Liver (tissue), 3 donors: Measurements from ENCODE around the gene GPHA2.

Experiments used
- CTCF ChIP-seq: fragments of 150-350 bp; IDR thresholded peaks from 2 replicates; pipeline ENCODE4 v1.5.1; 2017; ENCODE audit warnings: improper control_type of control experiment, low read depth, low read length; ENCODE audit not compliant: missing input control
- EGR1 ChIP-seq, 2 donors: IDR thresholded peaks; 2 replicates each; pipeline ENCODE4 v1.6.1; 2016 to 2018; ENCODE audit warnings: antibody characterized with exemption in 2 of 2, low read depth in 2 of 2
- GABPA ChIP-seq, 2 donors: IDR thresholded peaks in 1 of 2; conservative IDR thresholded peaks in 1 of 2; 2 replicates each; pipeline ENCODE4 v1.6.1; 2016; ENCODE audit warnings: antibody characterized with exemption in 2 of 2, mild to moderate bottlenecking in 1 of 2, moderate library complexity in 1 of 2
- HNF4G ChIP-seq: IDR thresholded peaks from 2 replicates; pipeline ENCODE4 v1.6.1; 2016; ENCODE audit warnings: antibody characterized with exemption
- RXRA ChIP-seq, 2 donors: IDR thresholded peaks; 2 replicates each; pipeline ENCODE4 v1.6.1; 2017 to 2018; ENCODE audit warnings: antibody characterized with exemption in 2 of 2, mild to moderate bottlenecking in 1 of 2
- SP1 ChIP-seq: IDR thresholded peaks from 2 replicates; pipeline ENCODE4 v1.6.1; 2018; ENCODE audit warnings: antibody characterized with exemption, mild to moderate bottlenecking
- TAF1 ChIP-seq: conservative IDR thresholded peaks from 2 replicates; pipeline ENCODE4 v1.6.1; 2016; ENCODE audit warnings: antibody characterized with exemption, mild to moderate bottlenecking
- YY1 ChIP-seq: IDR thresholded peaks from 2 replicates; pipeline ENCODE4 v1.6.1; 2016; ENCODE audit warnings: antibody characterized with exemption, mild to moderate bottlenecking
- TF ChIP-seq, protein P1 (sequence below): IDR thresholded peaks from 2 replicates; pipeline ENCODE4 v1.6.1; 2016; ENCODE audit warnings: antibody characterized with exemption
- TF ChIP-seq, protein P2 (sequence below): IDR thresholded peaks from 2 replicates; pipeline ENCODE4 v1.6.1; 2016; ENCODE audit warnings: antibody characterized with exemption
- TF ChIP-seq, protein P3 (sequence below): IDR thresholded peaks from 2 replicates; pipeline ENCODE4 v1.6.1; 2016; ENCODE audit warnings: antibody characterized with exemption, mild to moderate bottlenecking
- donor health status: healthy.
- donor health status: healthy.

DNA sequence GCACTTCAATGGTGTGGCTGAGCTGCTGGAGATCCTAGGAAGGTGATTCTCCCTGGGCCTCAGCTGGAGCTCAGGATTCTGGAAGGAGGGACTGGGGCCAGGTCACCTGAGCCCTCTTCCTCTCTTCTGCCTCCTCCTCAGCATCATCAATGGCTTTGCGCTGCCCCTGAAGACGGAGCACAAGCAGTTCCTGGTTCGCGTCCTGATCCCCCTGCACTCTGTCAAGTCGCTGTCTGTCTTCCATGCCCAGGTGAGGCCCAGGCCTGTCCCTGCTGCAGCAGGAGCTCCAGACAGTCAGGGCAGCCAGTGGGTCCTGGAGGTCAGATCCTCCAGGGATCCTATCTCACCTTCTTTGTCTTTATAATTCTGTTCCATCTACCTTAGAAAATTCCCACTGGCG is 5.4 kb downstream of the GPHA2 start:
- TF ChIP-seq GABPA (IDR thresholded peaks at IDR 0.05 in 1 of 2, conservative IDR thresholded peaks at IDR 0.05 in 1 of 2) (no peak), CTCF (no peak), EGR1 (IDR thresholded peaks at IDR 0.05; ENCODE audit: low read depth in 2 of 2) (no peak), TAF1 (no peak), SP1 (no peak), RXRA (IDR thresholded peaks at IDR 0.05) (no peak), YY1 (no peak), HNF4G (no peak)
- TF ChIP-seq, protein P1, sequence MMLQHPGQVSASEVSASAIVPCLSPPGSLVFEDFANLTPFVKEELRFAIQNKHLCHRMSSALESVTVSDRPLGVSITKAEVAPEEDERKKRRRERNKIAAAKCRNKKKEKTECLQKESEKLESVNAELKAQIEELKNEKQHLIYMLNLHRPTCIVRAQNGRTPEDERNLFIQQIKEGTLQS = no peak
- TF ChIP-seq, protein P2, sequence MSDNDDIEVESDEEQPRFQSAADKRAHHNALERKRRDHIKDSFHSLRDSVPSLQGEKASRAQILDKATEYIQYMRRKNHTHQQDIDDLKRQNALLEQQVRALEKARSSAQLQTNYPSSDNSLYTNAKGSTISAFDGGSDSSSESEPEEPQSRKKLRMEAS = no peak
- TF ChIP-seq, protein P3, sequence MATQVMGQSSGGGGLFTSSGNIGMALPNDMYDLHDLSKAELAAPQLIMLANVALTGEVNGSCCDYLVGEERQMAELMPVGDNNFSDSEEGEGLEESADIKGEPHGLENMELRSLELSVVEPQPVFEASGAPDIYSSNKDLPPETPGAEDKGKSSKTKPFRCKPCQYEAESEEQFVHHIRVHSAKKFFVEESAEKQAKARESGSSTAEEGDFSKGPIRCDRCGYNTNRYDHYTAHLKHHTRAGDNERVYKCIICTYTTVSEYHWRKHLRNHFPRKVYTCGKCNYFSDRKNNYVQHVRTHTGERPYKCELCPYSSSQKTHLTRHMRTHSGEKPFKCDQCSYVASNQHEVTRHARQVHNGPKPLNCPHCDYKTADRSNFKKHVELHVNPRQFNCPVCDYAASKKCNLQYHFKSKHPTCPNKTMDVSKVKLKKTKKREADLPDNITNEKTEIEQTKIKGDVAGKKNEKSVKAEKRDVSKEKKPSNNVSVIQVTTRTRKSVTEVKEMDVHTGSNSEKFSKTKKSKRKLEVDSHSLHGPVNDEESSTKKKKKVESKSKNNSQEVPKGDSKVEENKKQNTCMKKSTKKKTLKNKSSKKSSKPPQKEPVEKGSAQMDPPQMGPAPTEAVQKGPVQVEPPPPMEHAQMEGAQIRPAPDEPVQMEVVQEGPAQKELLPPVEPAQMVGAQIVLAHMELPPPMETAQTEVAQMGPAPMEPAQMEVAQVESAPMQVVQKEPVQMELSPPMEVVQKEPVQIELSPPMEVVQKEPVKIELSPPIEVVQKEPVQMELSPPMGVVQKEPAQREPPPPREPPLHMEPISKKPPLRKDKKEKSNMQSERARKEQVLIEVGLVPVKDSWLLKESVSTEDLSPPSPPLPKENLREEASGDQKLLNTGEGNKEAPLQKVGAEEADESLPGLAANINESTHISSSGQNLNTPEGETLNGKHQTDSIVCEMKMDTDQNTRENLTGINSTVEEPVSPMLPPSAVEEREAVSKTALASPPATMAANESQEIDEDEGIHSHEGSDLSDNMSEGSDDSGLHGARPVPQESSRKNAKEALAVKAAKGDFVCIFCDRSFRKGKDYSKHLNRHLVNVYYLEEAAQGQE = no peak
